ENCODE data around the gene YIPF3.
"Not testable (repeated sequence)": the region's sequence is repeated elsewhere in the genome, so short reads cannot be mapped to it uniquely, and the experiment has no call there.

Gene YIPF3

DNA sequence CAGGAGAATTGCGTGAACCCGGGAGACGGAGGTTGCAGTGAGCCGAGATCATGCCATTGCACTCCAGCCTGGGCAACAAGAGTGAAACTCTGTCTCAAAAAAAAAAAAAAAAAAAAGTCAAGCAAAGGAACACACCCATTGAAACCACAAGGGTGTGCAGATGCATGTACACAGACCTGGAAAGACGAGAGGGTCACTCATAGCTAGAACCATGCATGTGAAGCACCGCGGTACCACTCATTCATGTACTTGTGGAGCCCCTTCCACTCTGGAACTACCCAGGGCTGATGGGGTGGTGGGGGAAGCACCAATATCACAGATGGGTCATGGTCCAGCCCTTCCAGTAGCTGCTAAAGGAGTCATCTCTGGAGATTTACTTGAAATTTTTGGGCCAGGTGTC lies 46.8 kb downstream of the YIPF3 start:
- no peak for DNase-seq (ENCODE audit: insufficient read length, low spot score)
- TF ChIP-seq POLR2A (IDR thresholded peaks at IDR 0.05; ENCODE audit: low read depth, low read length) = no peak
- FAIRE-seq = no peak

DNA sequence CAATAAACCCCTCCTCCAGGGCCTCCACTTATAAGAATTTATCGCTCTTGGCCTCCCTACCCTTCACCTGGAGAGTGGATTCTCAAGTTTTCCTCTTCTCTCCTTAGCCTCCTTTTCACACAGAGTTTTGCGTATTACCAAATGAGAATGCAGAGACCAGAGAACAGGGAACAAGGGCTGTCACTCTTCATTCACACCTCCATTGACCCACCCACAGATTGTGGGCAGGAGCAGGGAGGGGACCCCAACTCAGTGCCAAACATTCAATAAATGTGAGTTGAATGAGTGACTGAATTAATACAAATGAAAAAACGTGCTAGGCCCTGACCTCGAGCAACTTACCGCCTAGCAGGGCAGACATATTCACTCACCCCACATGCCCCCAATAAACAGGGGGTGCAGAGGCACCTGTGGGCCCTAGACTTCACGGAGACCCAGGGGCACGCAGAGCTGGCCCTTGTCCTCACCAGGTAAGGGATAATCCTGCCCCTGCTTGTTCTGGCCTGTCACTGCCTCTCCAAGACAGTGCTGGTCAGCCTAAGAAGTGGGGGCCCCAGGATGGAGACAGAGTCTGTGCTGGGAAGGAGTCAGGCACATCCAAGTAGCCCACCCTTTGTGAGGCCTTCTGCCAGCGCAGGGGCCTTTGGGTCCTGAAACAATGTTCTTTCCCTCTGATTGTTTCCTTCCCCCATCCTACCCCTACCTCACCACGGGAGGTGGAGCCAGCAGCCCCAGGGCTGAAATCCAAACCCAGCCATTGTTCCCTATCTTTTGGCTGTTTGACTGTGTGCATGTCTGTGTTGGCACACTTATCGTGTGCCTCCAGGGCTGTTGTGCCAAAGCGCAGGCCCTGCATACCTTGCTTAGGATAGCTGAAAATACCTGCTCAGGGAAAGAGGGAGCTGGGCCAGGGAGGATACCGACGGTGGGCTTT lies 47.7 kb downstream of the YIPF3 start:
- FAIRE-seq = no peak
- no peak for DNase-seq (ENCODE audit: insufficient read length, low spot score)
- no peak for TF ChIP-seq POLR2A (IDR thresholded peaks at IDR 0.05; ENCODE audit: low read depth, low read length)

DNA sequence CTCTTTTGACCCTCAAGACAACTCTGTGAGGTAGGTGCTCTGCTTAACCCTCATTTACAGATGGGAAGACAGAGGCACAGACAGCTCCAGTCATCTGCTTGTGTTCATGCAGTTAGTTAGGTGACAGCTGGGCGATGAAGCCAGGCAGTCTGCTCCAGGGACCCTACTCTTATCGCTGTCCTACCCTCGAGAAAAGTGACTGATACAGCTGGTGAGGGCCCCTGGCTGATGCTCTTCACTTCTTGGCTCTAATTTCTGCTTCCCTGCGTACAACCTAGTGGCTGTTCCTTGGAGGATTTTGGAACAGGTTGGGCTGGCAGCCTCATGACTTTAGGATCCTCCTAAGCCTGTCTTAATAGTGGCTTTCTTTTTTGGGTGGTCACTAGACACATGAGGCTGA lies 48.5 kb downstream of the YIPF3 start:
- FAIRE-seq (no peak), DNase-seq (ENCODE audit: insufficient read length, low spot score) (no peak)
- no peak for TF ChIP-seq POLR2A (IDR thresholded peaks at IDR 0.05; ENCODE audit: low read depth, low read length)

DNA sequence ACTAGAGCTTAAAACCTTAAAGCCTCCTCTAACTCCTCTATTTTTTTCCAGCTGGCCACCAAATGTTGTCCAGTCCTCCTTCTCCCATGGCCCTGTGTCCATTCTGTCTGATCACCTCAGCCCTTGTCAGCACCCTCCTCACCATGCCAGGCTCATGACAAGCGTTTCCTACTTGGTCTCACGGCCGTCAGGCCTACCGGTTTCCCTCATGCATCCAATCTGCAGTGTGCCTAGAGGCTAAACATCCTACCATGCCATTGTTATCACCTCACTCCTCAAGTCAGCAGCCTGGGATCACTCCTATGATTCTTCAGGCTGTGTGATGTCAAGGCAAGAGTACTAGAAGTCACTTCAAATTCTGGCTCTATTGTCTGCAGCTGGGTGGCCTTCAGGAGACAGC lies 49.0 kb downstream of the YIPF3 start:
- no peak for FAIRE-seq
- no peak for TF ChIP-seq POLR2A (IDR thresholded peaks at IDR 0.05; ENCODE audit: low read depth, low read length)
- DNase-seq (ENCODE audit: insufficient read length, low spot score) = no peak

DNA sequence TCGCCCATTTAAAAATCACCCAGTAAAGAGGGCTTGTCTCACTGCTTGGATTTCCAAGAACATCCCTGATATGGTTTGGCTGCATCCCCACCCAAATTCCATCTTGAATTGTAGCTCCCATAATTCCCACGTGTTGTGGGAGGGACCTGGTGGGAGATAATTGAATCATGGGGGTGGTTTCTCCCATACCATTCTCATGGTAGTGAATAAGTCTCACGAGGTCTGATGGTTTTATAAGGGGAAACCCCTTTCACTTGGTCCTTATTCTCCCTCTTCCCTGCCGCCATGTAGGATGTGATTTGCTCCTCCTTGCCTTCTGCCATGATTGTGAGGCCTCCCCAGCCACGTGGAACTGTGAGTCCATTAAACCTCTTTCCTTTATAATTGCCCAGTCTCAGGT lies 49.5 kb downstream of the YIPF3 start:
- not testable (repeated sequence) for FAIRE-seq

DNA sequence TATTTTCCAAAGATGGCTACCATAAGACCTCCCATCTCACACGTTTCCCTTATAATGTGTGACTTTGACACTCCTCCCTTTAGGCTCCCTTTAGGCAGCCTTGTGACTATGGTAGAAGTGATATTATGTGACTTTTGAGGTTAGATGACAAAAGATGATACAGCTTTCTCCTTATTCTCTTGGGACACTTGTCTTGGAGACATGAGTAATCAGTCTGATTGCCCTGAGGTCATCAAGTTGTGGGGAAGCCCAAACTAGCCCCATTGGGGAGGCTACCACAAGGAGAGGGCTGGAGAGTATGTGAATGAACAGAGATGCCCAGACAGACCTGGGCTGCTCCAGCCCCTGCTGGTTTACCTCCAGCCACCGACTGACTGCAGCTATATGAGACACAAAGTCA lies 50.8 kb downstream of the YIPF3 start:
- DNase-seq (ENCODE audit: insufficient read length, low spot score) = no peak
- no peak for FAIRE-seq
- TF ChIP-seq POLR2A (IDR thresholded peaks at IDR 0.05; ENCODE audit: low read depth, low read length) = no peak

More for the DNA sequence above, 49.5 kb downstream of the YIPF3 start:
- not testable (repeated sequence) for DNase-seq (ENCODE audit: insufficient read length, low spot score)

DNA sequence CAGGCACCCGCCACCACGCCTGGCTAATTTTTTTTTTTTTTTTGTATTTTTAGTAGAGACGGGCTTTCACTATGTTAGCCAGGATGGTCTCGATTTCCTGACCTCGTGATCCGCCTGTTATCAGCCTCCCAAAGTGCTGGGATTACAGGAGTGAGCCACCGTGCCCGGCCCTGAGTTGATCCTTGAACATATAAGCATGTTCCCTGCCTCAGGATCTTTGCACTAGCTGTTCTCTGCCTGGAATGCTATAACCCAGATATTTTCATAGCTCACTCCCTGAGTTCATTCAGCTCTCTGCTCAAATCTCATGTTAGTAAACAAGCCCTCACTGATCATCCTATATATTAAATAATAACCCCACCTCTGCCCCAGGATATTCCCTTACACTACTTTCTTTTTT lies 52.4 kb downstream of the YIPF3 start:
- no peak for TF ChIP-seq POLR2A (IDR thresholded peaks at IDR 0.05; ENCODE audit: low read depth, low read length)
- no peak for FAIRE-seq
- DNase-seq (ENCODE audit: insufficient read length, low spot score) = no peak

DNA sequence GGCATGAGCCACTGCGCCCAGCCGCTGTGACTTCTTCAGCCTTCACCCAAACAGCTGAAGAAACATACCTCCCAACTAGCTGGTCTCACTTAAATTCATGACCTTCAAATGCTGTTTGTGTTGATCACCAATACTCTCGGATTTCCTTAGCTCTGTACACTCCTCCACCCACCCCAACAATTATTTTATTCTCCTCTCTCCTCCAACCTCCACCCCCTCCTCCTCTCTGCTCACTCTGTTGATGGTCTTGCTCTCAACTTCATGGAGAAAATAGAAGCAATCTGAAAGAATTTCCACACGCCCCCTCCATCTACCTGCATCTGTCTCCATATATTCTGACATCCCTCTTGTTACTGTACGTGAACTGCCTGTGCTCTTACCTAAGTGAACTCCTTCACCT lies 54.8 kb downstream of the YIPF3 start:
- FAIRE-seq (no peak), DNase-seq (ENCODE audit: insufficient read length, low spot score) (no peak)
- TF ChIP-seq POLR2A (IDR thresholded peaks at IDR 0.05; ENCODE audit: low read depth, low read length) = no peak

Measured in H54 (cell line).